Lung microvascular endothelial cell (primary cell): ENCODE results near the gene OBSCN. TPM values are rescaled to one million over a fixed set of nuclear protein-coding genes. Genes with fewer than 3 reads are reported as not detected.

ENCODE experiments used
- DNase-seq, 2 donors: peaks; one replicate each; pipeline versions ENCODE4 v3.0.0 to v3.0.0-alpha.2; 2010; ENCODE audit warnings: low read depth in 2 of 2
- total RNA-seq: library from RNA; depleted of rRNA; stranded (reverse); fragments of >200 nt; gene quantifications from 2 replicates; pipeline ENCODE4 v1.2.1, GENCODE V29; 2014

The OBSCN gene
- total RNA-seq, 1 donor from 2014 or later = 9.5 TPM

- DNase-seq = no peak
Measured at GRCh38 chr1:228317411-228317828, 109.6 kb downstream of the OBSCN start.

- no peak for DNase-seq
Measured at GRCh38 chr1:228317891-228318810, 110.3 kb downstream of the OBSCN start.

- no peak for DNase-seq
Measured at GRCh38 chr1:228318823-228319241, 111.0 kb downstream of the OBSCN start.

- DNase-seq = no peak
Measured at GRCh38 chr1:228319352-228320088, 111.7 kb downstream of the OBSCN start.

- DNase-seq = no peak
Measured at GRCh38 chr1:228320394-228320793, 112.5 kb downstream of the OBSCN start.

- no peak for DNase-seq
Measured at GRCh38 chr1:228321435-228321834, 113.6 kb downstream of the OBSCN start.

- no peak for DNase-seq
Measured at GRCh38 chr1:228321895-228322294, 114.1 kb downstream of the OBSCN start.

- DNase-seq = no peak
Measured at GRCh38 chr1:228323401-228323800, 115.6 kb downstream of the OBSCN start.

GRCh38 chr1:228325267-228325666 is 117.4 kb downstream of the OBSCN start:
- no peak for DNase-seq

- no peak for DNase-seq
Measured at GRCh38 chr1:228329887-228330286, 122.0 kb downstream of the OBSCN start.

- no peak for DNase-seq
Measured at GRCh38 chr1:228332797-228333738, 125.2 kb downstream of the OBSCN start.

- DNase-seq = no peak
Measured at GRCh38 chr1:228333739-228334115, 125.9 kb downstream of the OBSCN start.

- DNase-seq = no peak
Measured at GRCh38 chr1:228334226-228334935, 126.5 kb downstream of the OBSCN start.

GRCh38 chr1:228334954-228335353 is 127.1 kb downstream of the OBSCN start:
- no peak for DNase-seq

GRCh38 chr1:228335406-228336307 is 127.8 kb downstream of the OBSCN start:
- DNase-seq = no peak

GRCh38 chr1:228336308-228337030 is 128.6 kb downstream of the OBSCN start:
- no peak for DNase-seq

- no peak for DNase-seq
Measured at GRCh38 chr1:228337031-228337564, 129.3 kb downstream of the OBSCN start.

GRCh38 chr1:228337711-228338520 is 130.1 kb downstream of the OBSCN start:
- no peak for DNase-seq
